Lower leg skin (tissue), 3 donors: ENCODE data around the gene SNAP29.

Experiments
- POLR2A ChIP-seq, 2 donors: fragments of 450-650 bp; IDR thresholded peaks; one replicate each; pipeline ENCODE4 v1.6.1; 2016 to 2017; ENCODE audit warnings: antibody characterized with exemption in 2 of 2, mild to moderate bottlenecking in 1 of 2, moderate library complexity in 1 of 2
- TF ChIP-seq, protein P1 (sequence below), 3 donors: fragments of 450-650 bp; IDR thresholded peaks; one replicate each; pipeline ENCODE4 v1.5.1; 2016; ENCODE audit warnings: antibody characterized with exemption in 3 of 3, mild to moderate bottlenecking in 3 of 3, moderate library complexity in 2 of 3

DNA sequence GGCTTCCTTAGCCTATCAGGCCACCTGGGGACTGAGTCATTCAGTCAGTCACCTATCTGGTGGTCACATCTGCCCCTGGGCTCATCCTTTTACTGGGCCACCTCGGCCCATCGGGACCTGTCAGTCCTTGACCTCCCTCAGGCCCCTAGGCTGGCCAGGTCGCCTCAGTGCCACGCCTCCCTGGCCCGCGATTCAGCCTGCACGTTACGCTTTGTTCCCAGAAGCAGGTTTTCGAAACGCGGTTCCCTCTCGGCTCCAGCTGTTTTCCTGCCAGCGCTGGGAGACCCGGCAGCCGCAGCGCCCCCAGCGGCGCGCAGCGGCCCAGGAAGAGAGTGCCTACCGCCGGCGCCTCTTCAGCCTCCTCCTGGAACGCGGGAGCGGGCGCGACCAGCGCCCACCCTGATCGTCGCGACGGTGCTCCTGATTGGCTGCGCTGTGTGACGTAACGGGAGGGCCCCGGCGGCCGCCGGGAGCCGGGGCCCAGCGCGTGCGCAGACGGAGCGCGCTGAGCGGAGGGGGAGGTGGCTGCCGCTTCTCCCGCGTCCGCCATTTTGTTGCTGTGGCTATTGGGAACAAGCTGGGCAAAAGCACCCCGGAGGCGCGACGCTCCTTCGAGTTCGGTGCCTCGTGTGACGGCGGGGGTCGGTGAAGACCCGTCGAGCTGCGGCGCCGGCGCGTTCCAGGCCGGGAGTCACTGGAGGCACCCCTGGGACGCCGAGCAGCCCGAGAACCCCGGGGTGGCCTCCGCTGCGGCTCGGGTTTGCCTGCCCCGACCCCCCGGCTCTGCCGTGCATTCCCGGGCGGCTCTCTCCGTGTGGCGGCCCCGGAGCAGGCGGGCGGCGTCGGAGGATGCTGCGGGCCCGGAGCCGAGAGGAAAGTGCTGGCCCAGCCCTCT, 58.4 kb downstream of the SNAP29 start, which contains the start of gene CRKL:
- TF ChIP-seq POLR2A (IDR thresholded peaks at IDR 0.05): peak in 1 of 2 donors; percentile 75
- TF ChIP-seq, protein P1, sequence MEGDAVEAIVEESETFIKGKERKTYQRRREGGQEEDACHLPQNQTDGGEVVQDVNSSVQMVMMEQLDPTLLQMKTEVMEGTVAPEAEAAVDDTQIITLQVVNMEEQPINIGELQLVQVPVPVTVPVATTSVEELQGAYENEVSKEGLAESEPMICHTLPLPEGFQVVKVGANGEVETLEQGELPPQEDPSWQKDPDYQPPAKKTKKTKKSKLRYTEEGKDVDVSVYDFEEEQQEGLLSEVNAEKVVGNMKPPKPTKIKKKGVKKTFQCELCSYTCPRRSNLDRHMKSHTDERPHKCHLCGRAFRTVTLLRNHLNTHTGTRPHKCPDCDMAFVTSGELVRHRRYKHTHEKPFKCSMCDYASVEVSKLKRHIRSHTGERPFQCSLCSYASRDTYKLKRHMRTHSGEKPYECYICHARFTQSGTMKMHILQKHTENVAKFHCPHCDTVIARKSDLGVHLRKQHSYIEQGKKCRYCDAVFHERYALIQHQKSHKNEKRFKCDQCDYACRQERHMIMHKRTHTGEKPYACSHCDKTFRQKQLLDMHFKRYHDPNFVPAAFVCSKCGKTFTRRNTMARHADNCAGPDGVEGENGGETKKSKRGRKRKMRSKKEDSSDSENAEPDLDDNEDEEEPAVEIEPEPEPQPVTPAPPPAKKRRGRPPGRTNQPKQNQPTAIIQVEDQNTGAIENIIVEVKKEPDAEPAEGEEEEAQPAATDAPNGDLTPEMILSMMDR (IDR thresholded peaks at IDR 0.05): peak in 1 of 3 donors; percentile 84
